HepG2 (cell line): ENCODE results near the gene KIR2DL1. TPM values are rescaled to one million over a fixed set of nuclear protein-coding genes. Genes with fewer than 3 reads are reported as not detected.
"Not testable (repeated sequence)": the region's sequence is repeated elsewhere in the genome, so short reads cannot be mapped to it uniquely, and the experiment has no call there.

Experiments used
- ATAC-seq: fragments of 200-7000 bp; cut with Tn5 transposase; 3 replicates; pipeline ENCODE4 v1.9.1; 2020; ENCODE audit warnings: mild to moderate bottlenecking, moderate library complexity
- Bru-seq: library from RNA; stranded (reverse); fragments of 400-500 nt; gene quantifications from one replicate; lab custom pipeline; 2021; lab: Mats Ljungman, UMichigan
- BruChase-seq, 2 experiments: library from RNA; stranded (reverse); fragments of 400-500 nt; gene quantifications; one replicate each; lab custom pipeline; 2021; lab: Mats Ljungman, UMichigan
- BruUV-seq: library from RNA; stranded (reverse); fragments of 400-500 nt; replicated peaks from 2 replicates; lab custom pipeline; 2021; lab: Mats Ljungman, UMichigan
- CTCF ChIA-PET: fragments of 300-600 bp; formaldehyde crosslinking; extraction: SDS; loops from one replicate; lab custom pipeline; 2021; ENCODE audit warnings: low total read pairs, inconsistent platforms, low intra/inter-chr PET ratio; lab: Yijun Ruan, JAX
- POLR2A ChIA-PET: fragments of 350-600 bp; sonication (Branson Sonifier 250); formaldehyde crosslinking; loops from one replicate; lab custom pipeline; 2020; ENCODE audit warnings: antibody characterized with exemption, inconsistent platforms; lab: Yijun Ruan, JAX
- DNase-seq: peaks from one replicate; pipeline ENCODE4 v3.0.0-alpha.2; 2015; ENCODE audit warnings: low spot score
- FAIRE-seq: peaks from 3 replicates; lab custom pipeline; 2011; peaks lifted over from hg19 to GRCh38; lab: Jason Lieb, UNC
- H2AFZ ChIP-seq: one replicate; pipeline ENCODE4 v1.6.1; 2011; ENCODE audit warnings: low read length, inconsistent platforms
- H3K27ac ChIP-seq: fragments of 300-600 bp; 3 replicates; pipeline ENCODE4 v1.8.0; 2011; ENCODE audit warnings: mixed run types, mild to moderate bottlenecking, mixed read lengths, low read length, inconsistent platforms; ENCODE audit not compliant: insufficient read depth; ENCODE audit errors: extremely low read length
- H3K27me3 ChIP-seq, 2 experiments: fragments of 200-600 bp in 1 of 2; 2 replicates in 1 of 2; 3 replicates in 1 of 2; pipeline versions ENCODE4 v1.6.0 to v1.8.0; 2011; ENCODE audit warnings: low read length in 2 of 2, mild to moderate bottlenecking in 2 of 2, moderate library complexity in 2 of 2, inconsistent platforms in 1 of 2; ENCODE audit not compliant: insufficient read depth in 2 of 2, control insufficient read depth in 1 of 2
- H3K36me3 ChIP-seq, 2 experiments: fragments of 200-600 bp in 1 of 2; replicated peaks in 1 of 2; 2 replicates in 1 of 2; 3 replicates in 1 of 2; pipeline versions ENCODE4 v1.5.1 to v1.8.0; 2011; ENCODE audit warnings: low read length in 2 of 2, inconsistent platforms in 1 of 2; ENCODE audit not compliant: insufficient read depth in 2 of 2, control insufficient read depth in 1 of 2
- H3K4me1 ChIP-seq: 2 replicates; pipeline ENCODE4 v1.5.1; 2012; ENCODE audit warnings: low read length, inconsistent platforms; ENCODE audit not compliant: insufficient read depth
- H3K4me2 ChIP-seq: 2 replicates; pipeline ENCODE4 v1.6.0; 2011; ENCODE audit warnings: low read depth, low read length, inconsistent platforms
- H3K4me3 ChIP-seq, 3 experiments: fragments of 200-600 bp in 1 of 3; sonication (generic), shearing (Covaris generic) in 1 of 3; replicated peaks in 1 of 3; 2 replicates each; pipeline ENCODE4 v1.5.1; 2011 to 2016; ENCODE audit warnings: low read length in 3 of 3, inconsistent platforms in 2 of 3, low read depth in 2 of 3, mild to moderate bottlenecking in 2 of 3, control low read depth in 1 of 3, mixed read lengths in 1 of 3; ENCODE audit not compliant: insufficient read depth in 1 of 3
- H3K79me2 ChIP-seq: one replicate; pipeline ENCODE4 v1.6.1; 2011; ENCODE audit warnings: low read length, inconsistent platforms; ENCODE audit not compliant: insufficient read depth
- H3K9ac ChIP-seq: 2 replicates; pipeline ENCODE4 v1.6.0; 2011; ENCODE audit warnings: mild to moderate bottlenecking, low read depth, low read length, inconsistent platforms; ENCODE audit not compliant: insufficient read depth
- H3K9me3 ChIP-seq: 2 replicates; pipeline ENCODE4 v1.5.1; 2012; ENCODE audit warnings: mild to moderate bottlenecking, low read length
- H4K20me1 ChIP-seq: 2 replicates; pipeline ENCODE4 v1.6.0; 2011; ENCODE audit warnings: inconsistent platforms, mild to moderate bottlenecking, low read length, moderate library complexity; ENCODE audit not compliant: insufficient read depth
- ETV5 ChIP-seq: IDR thresholded peaks from 2 replicates; pipeline ENCODE4 v1.6.1; 2018; ENCODE audit warnings: missing biosample characterization, missing genetic modification reagents, inconsistent platforms, borderline replicate concordance
- WGBS: methylation state at CpG from one replicate; pipeline ENCODE4 v1.1.6; 2017; ENCODE audit warnings: low lambda C conversion rate; 5-methylcytosine and 5-hydroxymethylcytosine counted together
- in situ Hi-C: cut with HindIII; loops from 2 replicates; pipeline ENCODE4 v1.10.0; 2017; ENCODE audit warnings: low pct_unique_long_range_greater_than_20kb; ENCODE audit not compliant: extremely low pct_ligation_motif_present
- intact Hi-C: fragments of 100-400 bp; cut with micrococcal nuclease; formaldehyde crosslinking; loops from one replicate; pipeline ENCODE4 v1.10.0; 2022; ENCODE audit not compliant: unreplicated experiment
- long read RNA-seq, 2 experiments: library from RNA in 1 of 2; library from polyadenylated mRNA in 1 of 2; stranded (forward) in 1 of 2; unstranded in 1 of 2; transcript quantifications; one replicate each; pipeline ENCODE4 v2.0.0, GENCODE V29; 2019 to 2022
- polyA minus RNA-seq, 3 experiments: library from RNA; depleted of rRNA, polyadenylated mRNA; stranded (reverse); fragments of >200 nt; gene quantifications; 2 replicates each; pipeline ENCODE4 v1.2.3, GENCODE V29; 2011; ENCODE audit warnings: low replicate concordance in 1 of 3
- polyA plus RNA-seq, 8 experiments: library from polyadenylated mRNA; depleted of rRNA in 3 of 8; stranded (reverse) in 7 of 8; unstranded in 1 of 8; fragments of >200 nt; fragmentation: Illumina TruSeq in 4 of 8; extraction: Trizol in 4 of 8; gene quantifications; 2 replicates each; pipeline versions ENCODE4 v1.2.1 to v1.2.3, GENCODE V29; 2011 to 2016; ENCODE audit warnings: low read depth in 4 of 8, missing spikeins in 1 of 8, mixed read lengths in 1 of 8; ENCODE audit not compliant: insufficient read depth in 1 of 8
- total RNA-seq, 5 experiments: library from RNA; depleted of rRNA; stranded (reverse); fragments of >200 nt; fragmentation: Illumina TruSeq; extraction: Trizol; gene quantifications; 2 replicates each; pipeline ENCODE4 v1.2.3, GENCODE V29; 2016; ENCODE audit warnings: low read depth in 1 of 5

KIR2DL1 gene
- total RNA-seq (2016; rRNA removed; fragmentation: Illumina TruSeq; extraction: Trizol), result not detected in 2 replicates
- not detected in 2 replicates for total RNA-seq (2016; cell fraction: cytosol; rRNA removed; fragmentation: Illumina TruSeq; extraction: Trizol; ENCODE audit: low read depth)
- not detected in 2 replicates for total RNA-seq (2016; cell fraction: insoluble cytoplasmic fraction; rRNA removed; fragmentation: Illumina TruSeq; extraction: Trizol)
- total RNA-seq (2016; cell fraction: membrane; rRNA removed; fragmentation: Illumina TruSeq; extraction: Trizol), result not detected in 2 replicates
- not detected in 2 replicates for total RNA-seq (2016; cell fraction: nucleus; rRNA removed; fragmentation: Illumina TruSeq; extraction: Trizol)
- polyA plus RNA-seq (2011; rRNA removed), result not detected in 2 replicates
- polyA plus RNA-seq (2011; cell fraction: cytosol; rRNA removed), result not detected in 2 replicates
- polyA plus RNA-seq (2011; cell fraction: nucleus; rRNA removed), result not detected in 2 replicates
- not detected in 2 replicates for polyA plus RNA-seq (2012)
- not detected in 2 replicates for polyA plus RNA-seq (2016; cell fraction: cytosol; fragmentation: Illumina TruSeq; extraction: Trizol; ENCODE audit: low read depth)
- polyA plus RNA-seq (2016; cell fraction: insoluble cytoplasmic fraction; fragmentation: Illumina TruSeq; extraction: Trizol; ENCODE audit: low read depth), result not detected in 2 replicates
- polyA plus RNA-seq (2016; cell fraction: membrane; fragmentation: Illumina TruSeq; extraction: Trizol; ENCODE audit: low read depth), result not detected in 2 replicates
- not detected in 2 replicates for polyA plus RNA-seq (2016; cell fraction: nucleus; fragmentation: Illumina TruSeq; extraction: Trizol; ENCODE audit: insufficient read depth, low read depth)
- not detected in 2 replicates for polyA minus RNA-seq (2011; rRNA and poly(A)+ RNA removed; ENCODE audit: low replicate concordance)
- polyA minus RNA-seq (2011; cell fraction: cytosol; rRNA and poly(A)+ RNA removed), result not detected in 2 replicates
- not detected in 2 replicates for polyA minus RNA-seq (2011; cell fraction: nucleus; rRNA and poly(A)+ RNA removed)
- not detected for Bru-seq, nascent RNA
- not detected for BruChase-seq, experiment 1, labeled RNA remaining after a 6-hour chase
- BruChase-seq, experiment 2, labeled RNA remaining after a 2-hour chase, result not detected
- long read RNA-seq, experiment 1, result 0 reads
- long read RNA-seq, experiment 2, result 0 reads

- POLR2A ChIA-PET, in situ Hi-C loops, H3K9me3 ChIP-seq, H3K79me2 ChIP-seq, H3K27me3 ChIP-seq, H3K4me1 ChIP-seq, H3K27ac ChIP-seq, H3K9ac ChIP-seq, intact Hi-C loops, H3K4me2 ChIP-seq, H3K36me3 ChIP-seq, DNase-seq, H2AFZ ChIP-seq, CTCF ChIA-PET, H3K4me3 ChIP-seq, FAIRE-seq, BruUV-seq, ATAC-seq, H4K20me1 ChIP-seq: not testable (repeated sequence)
- 77% methylated on average over 15 of the region's 15 CpGs for WGBS
Measured at GRCh38 chr19:54769646-54770045, at the start of gene KIR2DL1. KIR2DL1 (plus strand) TSS chr19:54769793; CDS start chr19:54769851, 58 bp downstream.

DNA sequence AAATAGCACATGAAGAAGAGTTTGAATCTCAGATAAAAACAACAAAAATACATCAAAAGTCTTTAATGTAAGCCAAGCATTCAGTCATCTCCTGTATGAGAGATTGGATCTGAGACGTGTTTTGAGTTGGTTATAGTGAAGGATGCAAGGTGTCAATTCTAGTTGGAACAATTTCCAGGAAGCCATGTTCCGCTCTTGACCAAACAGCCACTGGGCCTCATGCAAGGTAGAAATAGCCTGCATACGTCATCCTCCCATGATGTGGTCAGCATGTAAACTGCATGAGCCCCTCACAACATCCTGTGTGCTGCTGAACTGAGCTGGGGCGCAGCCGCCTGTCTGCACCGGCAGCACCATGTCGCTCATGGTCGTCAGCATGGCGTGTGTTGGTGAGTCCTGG, 45.5 kb upstream of the KIR2DL1 start, which contains the start of gene KIR3DL3:
Gene KIR3DL3, plus strand, starts transcription at position 301 of the 400 bp plus-strand sequence. Its CDS starts 55 bp downstream, at position 356.
- H2AFZ ChIP-seq, result no peak within 1 kb of the TSS
- FAIRE-seq (no peak), ATAC-seq (no peak), DNase-seq (no peak)
- H3K4me2 ChIP-seq, result no peak within 1 kb of the TSS
- intact Hi-C loops, result no loop called here
- no peak within 1 kb of the TSS for H3K9ac ChIP-seq
- no peaks in the 10 kb centered on the region; a peak in 1 of 5 replicates for H3K27me3 ChIP-seq
- in situ Hi-C loops, result no loop called here
- no TSS peak for BruUV-seq
- TF ChIP-seq ETV5, result no peak
- H4K20me1 ChIP-seq, result no peaks in the 10 kb centered on the region
- H3K27ac ChIP-seq, result no peak within 1 kb of the TSS
- ChIA-PET POLR2A (no interaction called here), CTCF (no interaction called here)
- H3K79me2 ChIP-seq, result no peaks in the 10 kb centered on the region
- WGBS, result 56% methylated on average over 8 of the region's 9 CpGs
- H3K36me3 ChIP-seq, result no peaks in the 10 kb centered on the region
- H3K9me3 ChIP-seq, result peaks cover 25% of the 10 kb centered on the region
- H3K4me3 ChIP-seq, result no peak within 1 kb of the TSS
- H3K4me1 ChIP-seq, result no peaks in the 10 kb centered on the region
